Stimulated activated CD8-positive, alpha-beta memory T cell treated with anti-CD3 and anti-CD28 coated beads, Interleukin-7, amount 100 ng/mL, for 48 hours (primary cell): ENCODE data around the gene COLEC11.
"Not testable (repeated sequence)": the region's sequence is repeated elsewhere in the genome, so short reads cannot be mapped to it uniquely, and the experiment has no call there.

Experiments
- DNase-seq, 2 donors: peaks; one replicate each; pipeline ENCODE4 v3.0.0-alpha.2; 2020; ENCODE audit warnings: low read depth in 1 of 2; ENCODE audit errors: extremely low read depth in 1 of 2

COLEC11 gene

DNA sequence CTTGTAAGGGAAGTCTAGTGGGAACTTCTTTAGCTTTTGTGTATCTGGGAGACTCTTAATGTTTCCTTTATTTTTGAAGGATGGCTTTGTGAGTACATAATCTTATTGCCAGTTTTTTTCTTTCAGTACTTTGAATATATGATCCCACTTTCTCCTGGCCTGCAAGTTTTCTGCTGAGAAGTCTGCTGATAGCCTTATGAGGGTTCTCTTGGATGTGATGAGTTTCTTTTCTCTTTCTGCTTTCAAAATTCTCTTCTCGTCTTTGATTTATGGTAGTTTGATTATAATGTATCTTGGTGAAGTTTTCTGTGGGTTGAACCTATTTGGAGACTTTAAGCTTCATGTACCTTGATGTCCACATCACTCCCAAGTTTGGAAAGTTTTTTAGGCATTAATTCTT, 28.1 kb downstream of the COLEC11 start:
- DNase-seq, result no peak

DNA sequence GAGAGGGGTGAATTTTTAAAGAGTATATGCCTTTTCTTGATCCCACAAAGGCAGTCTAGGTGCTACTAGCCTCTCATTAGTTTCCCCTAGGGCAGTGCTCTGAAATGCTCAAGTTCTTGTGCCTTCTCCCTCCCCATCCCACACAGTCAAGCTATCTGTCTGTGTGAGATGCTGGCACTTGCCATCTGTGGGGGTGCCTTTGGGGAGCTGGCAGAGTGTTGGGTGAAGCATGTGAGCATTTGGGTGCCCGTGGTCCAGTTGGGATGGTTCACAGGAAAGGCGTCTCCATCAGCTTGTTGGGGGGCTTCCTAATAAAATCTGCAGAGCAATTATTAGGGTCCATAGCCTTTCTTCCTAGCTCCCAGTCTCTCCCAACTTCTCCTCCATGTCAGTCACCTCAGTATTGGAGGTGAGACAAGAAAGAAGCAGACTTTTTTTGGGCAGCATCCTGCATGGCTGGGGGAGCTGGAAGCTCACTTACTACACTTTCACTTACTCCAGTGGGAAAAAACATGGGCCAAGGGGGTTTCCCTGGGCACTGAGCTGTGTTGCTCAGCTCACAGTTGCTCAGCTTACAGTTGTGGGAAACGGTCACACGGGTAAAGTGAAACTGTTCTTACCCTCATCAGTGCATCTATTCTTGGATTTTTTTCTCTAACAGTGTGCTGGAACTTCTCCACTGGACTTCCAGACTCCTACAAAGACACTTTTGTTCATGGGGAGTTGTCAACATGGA, 29.3 kb downstream of the COLEC11 start:
- DNase-seq, result no peak

DNA sequence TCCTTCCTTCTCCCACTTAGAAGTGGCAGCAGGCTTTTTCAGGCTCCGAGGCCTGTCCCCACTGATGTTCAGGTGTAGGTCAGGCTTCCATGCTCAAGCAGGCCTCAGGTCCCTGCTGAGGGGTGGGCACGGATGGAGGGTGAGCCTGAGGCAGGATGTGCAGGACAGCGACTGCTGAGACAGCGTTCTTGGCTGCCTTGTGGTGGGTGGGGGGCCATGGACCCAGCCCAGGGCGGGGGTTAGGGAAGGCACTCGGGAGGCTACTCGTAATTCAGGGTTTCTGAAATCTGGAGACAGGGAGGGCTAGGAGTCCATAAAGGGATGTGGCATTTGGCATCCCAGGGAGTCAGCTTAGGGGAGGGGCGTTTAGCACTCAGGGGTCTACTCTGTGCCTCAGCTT, 30.3 kb downstream of the COLEC11 start:
- no peak for DNase-seq

DNA sequence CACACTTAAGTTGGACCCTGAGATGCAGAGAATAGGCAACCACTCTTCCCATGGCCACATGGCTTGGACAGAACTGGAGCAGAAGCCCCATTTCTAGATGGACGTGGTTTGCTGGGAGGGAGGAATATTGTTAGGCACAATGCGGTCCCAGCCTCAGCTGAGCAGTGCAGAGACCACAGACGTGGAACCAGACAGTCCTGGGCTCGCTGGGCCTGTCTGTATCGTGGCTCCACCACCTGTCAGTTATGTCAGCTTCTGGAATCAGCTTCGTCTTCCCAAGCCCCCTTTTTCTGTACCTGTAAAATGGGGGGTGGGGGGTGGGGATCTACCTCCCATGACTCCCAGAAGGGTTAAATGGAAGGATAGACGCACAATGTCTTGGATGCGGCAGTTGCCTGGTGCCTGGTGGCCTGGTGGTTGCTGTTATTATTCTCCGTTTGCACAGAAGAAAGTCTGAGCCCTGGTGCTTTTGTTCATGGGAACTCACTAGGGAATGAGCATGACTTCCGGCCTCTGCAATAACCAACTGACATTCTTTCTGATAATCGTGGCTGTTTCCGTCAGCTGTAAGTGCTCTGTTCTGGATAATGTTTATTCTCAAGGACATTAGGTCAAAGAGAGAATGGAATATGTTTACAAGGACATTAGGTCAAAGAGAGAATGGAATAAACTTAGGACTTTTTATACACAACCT, 31.4 kb downstream of the COLEC11 start:
- no peak for DNase-seq

DNA sequence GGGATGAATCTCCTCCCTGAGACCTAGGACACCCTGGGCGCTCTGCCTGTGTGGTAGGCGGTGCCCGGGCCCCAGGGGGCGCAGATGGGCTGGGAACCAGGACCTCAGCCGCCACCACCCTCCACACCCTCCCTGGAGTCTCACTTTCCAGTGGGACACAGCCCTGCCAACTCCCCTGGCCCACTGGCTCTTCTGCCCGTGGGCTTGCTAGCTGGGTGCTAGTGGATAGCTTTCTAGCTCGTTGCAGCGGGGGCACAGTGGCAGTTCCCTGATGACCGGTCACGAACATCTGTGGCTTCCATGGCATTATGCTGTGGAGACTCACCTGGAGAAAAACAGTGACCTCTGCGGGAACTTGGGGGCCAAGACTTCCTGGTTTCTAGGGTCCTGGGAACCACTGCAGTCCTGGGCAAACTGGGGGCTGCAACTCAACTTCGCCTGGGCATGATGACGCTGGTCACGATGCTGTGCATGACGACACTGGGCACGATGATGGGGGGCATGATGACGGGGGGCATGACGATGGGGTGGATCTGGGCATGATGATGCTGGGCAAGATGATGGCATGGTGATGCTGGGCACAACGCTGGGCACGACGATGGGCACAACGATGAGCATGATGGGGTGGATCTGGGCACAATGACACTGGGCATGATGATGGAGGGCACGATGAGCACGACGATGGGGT, 32.0 kb downstream of the COLEC11 start:
- DNase-seq, result no peak

DNA sequence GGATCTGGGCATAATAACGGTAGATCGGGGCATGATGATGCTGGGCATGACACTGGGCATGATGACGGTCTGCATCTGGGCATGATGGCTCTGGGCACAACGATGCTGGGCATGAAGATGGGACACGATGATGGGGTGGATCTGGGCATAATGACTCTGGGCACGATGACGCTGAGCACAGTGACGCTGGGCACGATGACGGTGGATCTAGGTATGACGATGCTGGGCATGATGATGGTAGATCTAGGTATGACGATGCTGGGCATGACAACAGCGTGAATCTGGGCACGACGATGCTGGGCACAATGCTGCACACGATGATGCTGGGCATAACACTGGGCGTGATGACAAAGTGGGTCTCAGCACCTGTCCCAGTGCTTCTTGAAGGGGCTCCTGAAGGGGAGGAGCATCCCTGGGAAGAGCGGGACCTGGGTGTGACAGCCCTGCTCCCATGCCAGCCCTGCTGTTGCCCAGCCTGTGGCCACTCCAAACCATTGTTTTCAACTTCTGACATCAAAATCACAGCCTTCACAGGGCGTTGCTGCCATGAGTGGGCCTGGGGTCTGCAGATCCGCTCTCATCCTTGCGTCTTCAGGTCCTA, 32.7 kb downstream of the COLEC11 start:
- no peak for DNase-seq

DNA sequence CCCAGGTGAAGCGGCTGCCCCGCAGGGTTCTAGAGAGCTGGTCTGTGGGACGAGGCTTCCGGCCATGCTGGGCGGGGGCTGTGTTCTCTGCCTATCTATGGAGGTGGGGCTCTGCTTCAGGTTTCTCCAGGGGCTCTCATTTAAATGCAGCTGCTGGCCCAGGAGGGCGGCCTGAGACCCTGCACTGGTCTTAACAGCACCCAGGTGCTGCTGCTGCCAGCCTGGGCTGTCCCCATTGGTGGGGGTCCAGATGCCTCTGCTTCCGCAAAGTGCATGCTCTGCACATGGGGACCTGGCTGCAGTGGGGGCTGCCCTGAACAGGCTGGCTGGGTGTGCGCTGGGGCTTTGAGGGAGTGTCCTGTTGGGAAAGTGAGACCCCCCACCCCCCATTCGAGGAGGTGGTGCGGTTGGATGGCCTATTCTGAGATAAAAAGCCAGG, 33.3 kb downstream of the COLEC11 start:
- no peak for DNase-seq

DNA sequence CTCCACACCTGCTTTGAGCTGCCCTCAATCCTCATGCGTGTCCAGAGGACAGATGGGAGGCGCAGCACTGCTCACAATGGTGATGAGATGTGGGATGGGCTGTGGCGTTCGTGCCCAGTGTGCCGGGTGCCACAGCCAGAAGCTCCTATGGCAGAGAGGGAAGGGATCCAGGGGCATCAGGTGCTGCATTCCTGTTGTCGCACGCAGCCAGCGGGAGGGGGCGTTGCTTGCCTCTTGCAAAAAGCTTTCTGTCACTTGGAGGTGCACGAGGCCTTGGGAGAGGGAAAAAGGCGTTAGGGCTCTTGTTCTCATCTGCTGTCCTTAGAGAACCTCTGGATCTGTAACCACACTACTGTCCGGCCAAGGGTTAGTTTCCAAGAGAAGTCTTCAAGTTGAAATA, 33.9 kb downstream of the COLEC11 start:
- no peak for DNase-seq

DNA sequence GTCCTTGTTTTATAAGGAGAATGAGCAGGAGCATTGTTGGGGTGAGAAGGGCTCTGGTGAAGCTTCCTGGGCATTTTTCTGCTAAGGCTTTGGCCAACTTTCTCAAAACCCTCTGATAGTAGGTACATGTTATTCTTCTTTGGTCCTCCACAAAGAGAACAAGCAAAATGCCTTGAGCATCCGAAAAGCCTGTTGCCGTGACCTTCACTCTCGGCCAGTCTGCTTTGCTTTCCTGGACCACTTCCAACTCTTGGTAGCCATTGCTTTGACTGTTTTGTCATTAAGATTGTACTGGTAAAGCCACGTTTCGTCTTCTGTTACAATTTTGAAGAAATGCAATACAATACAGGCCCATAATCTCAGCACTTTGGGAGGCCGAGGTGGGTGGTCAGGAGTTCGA, 35.7 kb downstream of the COLEC11 start:
- no peak for DNase-seq

DNA sequence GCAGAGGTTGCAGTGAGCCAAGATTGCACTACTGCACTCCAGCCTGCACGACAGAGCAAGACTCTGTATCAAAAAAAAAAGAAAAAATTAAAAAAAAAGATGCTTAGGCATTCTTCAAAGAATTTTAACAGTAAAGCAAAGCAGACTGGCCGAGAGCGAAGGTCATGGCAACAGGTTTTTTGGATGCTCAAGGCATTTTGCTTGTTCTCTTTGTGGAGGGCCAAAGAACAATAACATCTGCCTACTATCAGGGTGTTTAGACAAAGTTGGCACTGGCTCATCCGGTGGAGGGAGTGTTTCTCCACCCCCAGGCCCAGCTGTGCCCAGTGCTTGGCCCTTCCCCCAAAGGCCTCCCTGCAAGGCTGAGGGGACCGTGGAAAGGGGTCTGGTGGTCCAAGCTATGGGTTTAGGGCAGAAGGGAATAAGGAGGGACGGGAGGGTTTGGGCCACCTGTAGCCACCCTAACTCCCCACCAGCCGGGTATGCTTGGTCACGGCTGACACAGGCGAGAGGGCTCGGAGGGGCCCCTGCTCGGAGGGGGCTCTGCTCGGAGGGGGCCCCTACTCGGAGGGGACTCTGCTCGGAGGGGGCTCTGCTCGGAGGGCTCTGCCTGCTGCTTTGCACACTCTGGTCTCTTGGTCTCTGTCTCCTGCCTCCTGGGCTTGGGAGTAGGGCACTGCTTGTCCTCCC, 36.4 kb downstream of the COLEC11 start:
- no peak for DNase-seq

DNA sequence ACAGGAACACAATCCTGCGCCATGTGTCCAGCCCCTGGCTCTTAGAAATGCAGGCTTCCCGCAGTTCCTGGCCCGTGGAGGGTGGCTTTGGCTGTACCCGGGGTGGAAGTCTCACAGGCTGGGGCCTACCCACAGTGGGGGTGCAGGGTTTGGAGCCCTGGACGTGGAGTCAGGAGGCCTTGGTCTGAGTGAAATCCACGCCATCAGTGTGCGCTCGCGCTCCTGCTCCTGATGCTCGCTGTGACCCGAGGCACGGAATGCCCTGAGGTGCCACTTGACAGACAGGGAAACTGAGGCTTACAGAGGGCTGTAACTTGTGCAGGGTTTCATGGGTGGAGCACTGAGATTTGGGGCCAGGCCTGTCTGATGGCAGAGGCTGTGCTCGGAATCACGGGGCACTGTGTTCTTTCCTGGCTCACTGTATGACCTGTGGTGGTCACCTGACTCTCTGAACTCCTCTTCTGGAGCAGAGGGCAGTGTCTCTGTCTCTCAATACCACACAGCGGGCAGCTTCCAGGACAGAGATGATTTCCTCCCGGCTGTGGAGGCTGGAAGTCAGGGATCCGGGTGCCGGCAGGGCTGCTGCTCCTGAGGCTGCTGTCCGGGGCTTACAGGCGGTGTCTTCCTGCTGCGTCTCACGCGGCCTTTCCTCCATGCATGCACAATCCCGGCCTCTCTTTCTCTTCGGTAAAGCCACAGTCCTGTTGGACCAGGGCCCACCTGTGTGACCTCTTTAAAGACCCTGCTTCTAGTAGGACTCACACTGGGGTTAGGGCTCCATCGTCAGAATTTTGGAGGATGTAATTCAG, 37.1 kb downstream of the COLEC11 start:
- DNase-seq, result no peak

DNA sequence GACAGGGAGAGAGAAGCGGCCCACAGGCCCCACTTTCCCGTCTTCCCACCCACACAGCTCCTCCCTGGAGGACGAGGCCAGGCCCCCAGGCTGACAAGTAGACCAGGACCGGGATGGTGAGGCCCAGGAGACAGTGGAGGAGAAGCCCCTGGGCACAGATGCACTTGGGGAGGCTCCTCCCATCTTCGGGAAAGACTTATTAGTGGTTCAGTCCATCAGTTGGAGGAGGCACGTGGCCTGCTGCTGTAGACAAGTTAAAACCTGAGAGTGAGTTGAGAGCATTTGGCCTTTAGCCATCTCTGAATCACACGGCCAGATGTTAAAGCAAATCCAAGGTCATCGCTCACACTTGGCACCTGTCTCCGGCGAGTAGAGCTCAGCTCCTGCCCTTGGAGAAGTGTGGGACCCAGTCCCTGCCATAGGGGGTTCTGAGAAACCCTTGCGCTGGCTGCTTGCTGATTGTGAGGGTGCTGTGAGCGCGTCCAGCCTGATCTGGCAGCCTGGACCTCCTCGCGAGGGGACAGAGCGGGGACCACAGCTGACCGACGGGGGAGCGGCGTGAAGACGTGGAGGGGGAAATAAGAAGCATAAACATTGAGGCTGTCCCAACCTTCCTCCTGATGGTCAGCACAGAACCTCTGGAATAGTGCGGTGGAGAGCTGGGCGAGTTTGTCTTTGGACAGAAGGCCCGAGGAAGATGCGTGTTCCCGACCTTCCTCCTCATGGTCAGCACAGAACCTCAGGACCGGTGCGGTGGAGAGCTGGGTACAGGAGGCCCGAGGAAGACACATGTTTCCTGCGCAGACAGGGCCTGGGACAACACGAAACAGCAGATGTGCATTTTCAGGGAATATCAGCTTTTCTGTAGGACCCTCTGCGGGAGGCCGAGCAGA, 38.4 kb downstream of the COLEC11 start:
- DNase-seq, result no peak

DNA sequence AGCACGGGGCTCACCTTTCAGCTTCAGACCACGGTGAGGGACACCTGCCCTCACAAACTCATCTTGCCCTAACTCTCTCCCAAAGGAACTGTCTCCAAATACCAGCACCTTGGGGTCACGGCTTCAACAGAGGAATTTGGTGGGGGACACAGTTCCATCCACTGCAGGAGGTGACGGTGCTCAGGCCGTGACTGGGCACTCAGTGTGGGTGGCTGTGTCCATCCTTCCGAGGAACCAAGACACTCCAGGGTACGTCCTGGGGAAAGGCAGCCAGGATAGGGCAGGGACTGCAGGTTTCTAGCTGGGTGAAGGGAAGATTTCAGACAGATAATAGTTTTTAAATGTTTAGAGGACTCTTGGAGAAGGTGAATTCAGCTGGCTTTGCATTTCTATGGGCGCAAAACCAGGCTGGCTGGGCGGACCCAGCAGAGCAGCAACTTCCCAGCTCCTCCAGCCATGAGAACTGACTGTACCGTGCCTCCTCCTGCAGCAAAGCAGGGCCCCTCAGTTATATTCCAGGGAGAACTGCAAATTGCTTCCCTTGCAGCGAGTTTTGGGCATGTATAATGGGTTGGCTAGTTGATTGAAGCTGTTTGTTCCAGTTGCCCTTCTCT, 39.2 kb downstream of the COLEC11 start:
- no peak for DNase-seq

DNA sequence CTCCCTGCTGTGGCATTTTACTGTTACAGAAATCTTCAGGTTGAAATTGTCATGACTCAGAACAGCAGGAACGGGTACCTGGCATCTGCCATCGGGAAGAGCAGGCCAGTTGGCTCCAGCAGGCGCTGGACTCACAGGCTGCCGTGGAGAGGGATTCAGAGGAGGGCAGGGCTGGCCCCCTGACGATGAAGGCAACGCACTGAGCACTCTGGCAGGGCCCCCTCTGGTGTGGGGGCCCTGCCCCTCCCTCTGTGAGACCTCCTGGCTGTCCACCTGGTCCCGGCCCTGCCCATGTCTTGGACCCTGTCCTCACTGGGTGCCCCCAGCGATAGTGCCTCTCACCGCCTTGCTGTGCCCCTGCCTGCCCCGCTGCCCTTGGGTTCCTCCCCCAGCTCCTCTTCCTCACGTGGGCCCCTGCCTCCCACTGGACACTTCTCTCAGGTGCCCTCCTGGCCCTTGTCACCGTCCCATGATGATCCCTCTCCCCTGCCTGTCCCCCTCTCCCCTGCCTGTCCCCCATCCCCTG, 39.7 kb downstream of the COLEC11 start:
- DNase-seq, result no peak

DNA sequence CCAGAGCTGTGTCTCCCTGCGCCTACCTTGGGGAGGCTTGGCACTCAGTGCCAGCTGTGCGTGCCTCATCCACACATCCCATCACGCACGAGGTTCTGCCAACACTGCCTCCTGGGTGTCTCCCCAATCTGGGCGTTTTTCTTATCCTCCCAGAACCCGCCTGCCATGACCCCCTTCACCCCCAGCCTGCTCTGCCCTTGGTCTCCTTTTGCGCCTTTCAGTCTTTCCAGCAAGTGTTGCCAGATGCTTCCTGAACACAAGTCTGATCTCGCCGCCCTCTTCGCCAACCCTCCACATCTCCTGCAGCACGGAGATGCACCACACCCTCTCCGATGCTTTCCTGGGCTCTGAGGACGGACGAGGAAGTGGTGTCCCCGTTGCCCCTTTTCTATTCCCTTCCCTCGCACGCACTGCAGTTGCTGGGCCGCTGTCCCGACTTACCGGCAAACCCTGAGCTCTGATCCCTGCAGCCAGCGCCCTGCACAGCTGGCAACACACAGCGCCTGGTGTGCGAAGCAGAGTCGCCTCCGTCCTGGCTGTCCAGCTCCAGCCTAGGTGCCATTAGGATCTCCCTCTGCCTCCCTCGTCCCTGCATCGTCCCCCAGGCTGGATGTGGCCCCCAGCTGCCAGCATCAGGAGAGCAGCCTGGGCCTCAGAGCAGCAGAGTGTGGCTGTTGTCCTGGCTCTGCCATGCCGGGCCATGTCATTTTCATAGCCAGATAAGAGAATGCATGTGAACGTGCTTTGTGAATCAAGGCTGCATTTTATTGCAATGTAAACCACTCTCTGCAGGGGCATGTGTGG, 40.5 kb downstream of the COLEC11 start:
- DNase-seq, result no peak

DNA sequence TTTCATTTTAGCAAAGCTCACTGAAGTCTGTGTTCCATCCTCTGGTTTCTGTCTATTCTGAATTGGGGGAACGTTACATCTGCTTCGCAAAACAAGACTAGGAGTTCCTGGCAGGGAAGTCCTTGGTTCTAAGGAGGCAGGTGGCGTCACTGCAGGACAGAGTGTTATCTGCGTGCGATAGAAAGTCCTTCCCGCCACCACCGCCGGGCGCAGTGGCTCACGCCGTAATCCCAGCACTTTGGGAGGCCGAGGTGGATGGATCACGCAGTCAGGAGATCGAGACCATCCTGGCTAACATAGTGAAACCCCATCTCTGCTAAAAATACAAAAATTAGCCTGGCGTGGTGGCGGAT, 41.0 kb downstream of the COLEC11 start:
- DNase-seq, result not testable (repeated sequence)

DNA sequence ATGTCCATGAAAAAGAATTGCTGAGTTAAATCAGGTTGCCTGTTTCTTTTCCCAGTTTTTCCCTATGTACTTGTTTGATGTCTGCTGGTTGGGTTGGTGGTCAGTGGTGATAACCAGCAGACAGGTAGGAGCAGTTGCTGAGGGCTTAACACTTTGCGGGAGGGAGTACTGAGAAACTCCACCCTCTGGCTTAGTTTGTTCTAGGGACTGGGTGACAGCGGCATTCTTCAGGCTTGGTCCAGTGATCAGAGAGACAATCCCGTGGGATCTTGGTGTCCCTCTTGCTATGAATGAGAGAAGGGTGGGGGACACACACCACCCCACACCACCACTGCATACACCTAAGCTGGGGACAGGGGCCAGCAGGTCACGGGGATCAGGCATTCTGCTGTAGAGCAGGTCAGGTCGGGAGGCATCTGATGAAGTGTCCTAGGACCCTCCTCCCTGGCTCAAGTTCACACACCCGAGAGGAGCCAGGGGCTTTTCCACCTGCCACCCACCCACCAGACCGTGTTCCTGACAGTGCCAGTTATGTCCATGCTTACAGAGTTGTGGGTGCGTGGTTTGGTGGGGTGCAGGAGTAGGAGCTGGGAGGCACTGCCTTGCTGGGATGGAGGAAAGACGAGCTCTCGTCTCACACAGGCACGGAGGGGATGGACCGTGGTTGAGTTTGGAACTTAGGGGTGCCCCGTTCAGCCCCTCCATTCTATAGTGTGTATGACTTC, 41.8 kb downstream of the COLEC11 start:
- no peak for DNase-seq
